GM12878 (cell line): ENCODE data around the gene MEOX1. TPM values are rescaled to one million over a fixed set of nuclear protein-coding genes. Genes with fewer than 3 reads are reported as not detected.

Experiments
- ATAC-seq: fragments of 200-7000 bp; cut with Tn5 transposase; 3 replicates; pipeline ENCODE4 v1.9.1; 2020; ENCODE audit warnings: mild to moderate bottlenecking, moderate library complexity
- BruUV-seq: library from RNA; stranded (reverse); fragments of 400-500 nt; replicated peaks from 2 replicates; lab custom pipeline; 2021; lab: Mats Ljungman, UMichigan
- CTCF ChIA-PET: fragments of 300-600 bp; sonication (Branson Sonifier 250); formaldehyde crosslinking; extraction: SDS; loops from one replicate; lab custom pipeline; 2021; ENCODE audit warnings: inconsistent platforms; lab: Yijun Ruan, JAX
- POLR2A ChIA-PET: fragments of 350-600 bp; formaldehyde crosslinking; extraction: SDS; loops from one replicate; lab custom pipeline; 2021; ENCODE audit warnings: inconsistent platforms; lab: Charles Lee
- RAD21 ChIA-PET: fragments of 300-600 bp; sonication (Branson Sonifier 250); formaldehyde crosslinking; loops from one replicate; lab custom pipeline; 2023; ENCODE audit warnings: antibody characterized with exemption; ENCODE audit not compliant: unreplicated experiment; lab: Charles Lee
- SMC1A ChIA-PET: fragments of 300-600 bp; sonication (Branson Sonifier 250); formaldehyde crosslinking; loops from one replicate; lab custom pipeline; 2023; ENCODE audit not compliant: unreplicated experiment, uncharacterized antibody; lab: Charles Lee
- DNase-seq: peaks from one replicate; pipeline ENCODE4 v3.0.0-alpha.2; 2011; ENCODE audit warnings: low read depth, low spot score
- FAIRE-seq: peaks from 3 replicates; lab custom pipeline; 2011; peaks lifted over from hg19 to GRCh38; lab: Jason Lieb, UNC
- H2AFZ ChIP-seq: 2 replicates; pipeline ENCODE4 v1.6.0; 2011; ENCODE audit warnings: low read depth, low read length, control low read depth; ENCODE audit not compliant: control insufficient read depth
- H3K27ac ChIP-seq: 2 replicates; pipeline ENCODE4 v1.5.1; 2011; ENCODE audit warnings: control low read depth; ENCODE audit not compliant: control insufficient read depth, insufficient read depth
- H3K27me3 ChIP-seq, 2 experiments: replicated peaks in 1 of 2; 2 replicates each; pipeline versions ENCODE4 v1.6.0 to v1.6.1; 2011; ENCODE audit warnings: low read length in 1 of 2; ENCODE audit not compliant: control insufficient read depth in 2 of 2, insufficient read depth in 2 of 2
- H3K36me3 ChIP-seq, 2 experiments: 2 replicates each; pipeline ENCODE4 v1.5.1; 2011; ENCODE audit warnings: low read length in 1 of 2; ENCODE audit not compliant: control insufficient read depth in 2 of 2, insufficient read depth in 2 of 2
- H3K4me1 ChIP-seq: 2 replicates; pipeline ENCODE4 v1.6.1; 2011; ENCODE audit warnings: mild to moderate bottlenecking, low read length, moderate library complexity, mixed read lengths; ENCODE audit not compliant: control insufficient read depth, insufficient read depth
- H3K4me2 ChIP-seq: 2 replicates; pipeline ENCODE4 v1.6.0; 2011; ENCODE audit warnings: control low read depth; ENCODE audit not compliant: control insufficient read depth, insufficient read depth
- H3K4me3 ChIP-seq: fragments of 200-600 bp; sonication (generic); 2 replicates; pipeline ENCODE4 v1.5.1; 2016
- H3K79me2 ChIP-seq: 2 replicates; pipeline ENCODE4 v1.6.0; 2011; ENCODE audit warnings: low read length; ENCODE audit not compliant: control insufficient read depth, insufficient read depth
- H3K9ac ChIP-seq: 2 replicates; pipeline ENCODE4 v1.8.0; 2011; ENCODE audit warnings: low read length, control low read depth, mixed read lengths; ENCODE audit not compliant: control insufficient read depth, insufficient read depth
- H3K9me3 ChIP-seq: replicated peaks from 3 replicates; pipeline ENCODE4 v1.5.1; 2011; ENCODE audit warnings: mild to moderate bottlenecking, low read length; ENCODE audit not compliant: control insufficient read depth, insufficient read depth
- H4K20me1 ChIP-seq: 2 replicates; pipeline ENCODE4 v1.6.0; 2011; ENCODE audit not compliant: control insufficient read depth, insufficient read depth
- ASH2L ChIP-seq: fragments of 300-600, 200-600 bp; sonication (generic); IDR thresholded peaks from 2 replicates; pipeline ENCODE4 v1.6.1; 2017; ENCODE audit warnings: low read depth, mild to moderate bottlenecking, borderline replicate concordance
- ATF7 ChIP-seq: fragments of 450-650 bp; IDR thresholded peaks from 2 replicates; pipeline ENCODE4 v1.6.1; 2016; ENCODE audit warnings: low read depth, mild to moderate bottlenecking
- BACH1 ChIP-seq: fragments of 450-650 bp; IDR thresholded peaks from 2 replicates; pipeline ENCODE4 v1.6.1; 2017; ENCODE audit warnings: mild to moderate bottlenecking, borderline replicate concordance
- BRCA1 ChIP-seq: IDR thresholded peaks from 2 replicates; pipeline ENCODE4 v1.6.1; 2011; ENCODE audit warnings: low read depth, low read length, improper control_type of control experiment
- CHD2 ChIP-seq: IDR thresholded peaks from 2 replicates; pipeline ENCODE4 v1.6.1; 2011; ENCODE audit warnings: low read depth, low read length, improper control_type of control experiment, borderline replicate concordance
- EED ChIP-seq: sonication (generic); IDR thresholded peaks from 2 replicates; pipeline ENCODE4 v1.6.1; 2016; ENCODE audit warnings: antibody characterized with exemption, low read depth
- HDAC2 ChIP-seq: fragments of 200-600 bp; sonication (generic); IDR thresholded peaks from 2 replicates; pipeline ENCODE4 v1.6.1; 2017
- NBN ChIP-seq: fragments of 450-650 bp; IDR thresholded peaks from 2 replicates; pipeline ENCODE4 v1.6.1; 2016
- NFIC ChIP-seq: IDR thresholded peaks from 2 replicates; pipeline ENCODE4 v1.6.1; 2012; ENCODE audit warnings: low read depth, mild to moderate bottlenecking, inconsistent platforms, low read length, moderate library complexity
- RB1 ChIP-seq: fragments of 450-650 bp; formaldehyde crosslinking; IDR thresholded peaks from 2 replicates; pipeline ENCODE4 v1.6.1; 2017; ENCODE audit warnings: mild to moderate bottlenecking, borderline replicate concordance
- RELA ChIP-seq: fragments of 450-650 bp; IDR thresholded peaks from 2 replicates; pipeline ENCODE4 v1.8.0; 2014; ENCODE audit warnings: borderline replicate concordance; ENCODE audit not compliant: partially characterized antibody
- SP1 ChIP-seq: IDR thresholded peaks from one replicate; pipeline ENCODE4 v1.6.1; 2011; ENCODE audit warnings: low read depth, low read length
- SRF ChIP-seq, 2 experiments: IDR thresholded peaks; 2 replicates each; pipeline ENCODE4 v1.6.1; 2011; ENCODE audit warnings: low read depth in 2 of 2, low read length in 2 of 2, mild to moderate bottlenecking in 1 of 2, moderate library complexity in 1 of 2
- SUZ12 ChIP-seq: fragments of 200-600 bp; sonication (generic); IDR thresholded peaks from one replicate; pipeline ENCODE4 v1.6.1; 2018; ENCODE audit warnings: antibody characterized with exemption, mild to moderate bottlenecking; ENCODE audit not compliant: unreplicated experiment
- TCF3 ChIP-seq: IDR thresholded peaks from 2 replicates; pipeline ENCODE4 v1.6.1; 2012; ENCODE audit warnings: low read depth, mild to moderate bottlenecking, low read length, borderline replicate concordance; ENCODE audit not compliant: insufficient read depth
- ZBED1 ChIP-seq: IDR thresholded peaks from 2 replicates; pipeline ENCODE4 v1.6.1; 2016; ENCODE audit warnings: borderline replicate concordance
- ZNF217 ChIP-seq: fragments of 450-650 bp; IDR thresholded peaks from 2 replicates; pipeline ENCODE4 v1.6.1; 2017; ENCODE audit warnings: antibody characterized with exemption, mild to moderate bottlenecking
- ZSCAN29 ChIP-seq: fragments of 450-650 bp; IDR thresholded peaks from 2 replicates; pipeline ENCODE4 v1.6.1; 2017; ENCODE audit warnings: mild to moderate bottlenecking, moderate library complexity
- WGBS: methylation state at CpG from one replicate; pipeline ENCODE4 v1.1.6; 2016; ENCODE audit warnings: low lambda C conversion rate; ENCODE audit not compliant: insufficient replicate concordance, insufficient coverage; ENCODE audit errors: missing lambda C conversion rate; 5-methylcytosine and 5-hydroxymethylcytosine counted together
- in situ Hi-C: fragments of 300-500 bp; cut with MboI; formaldehyde crosslinking; loops from 9 replicates; pipeline ENCODE4 v1.14.3; 2018; ENCODE audit warnings: mixed read lengths
- intact Hi-C: fragments of 100-400 bp; cut with micrococcal nuclease; formaldehyde crosslinking; loops from one replicate; pipeline ENCODE4 v1.14.2; 2022; ENCODE audit not compliant: unreplicated experiment
- polyA plus RNA-seq, 11 experiments: library from polyadenylated mRNA; depleted of rRNA in 4 of 11; unstranded in 6 of 11; stranded (reverse) in 5 of 11; fragments of >200 nt; fragmentation: Nextera tagmentation in 4 of 11; fragmentation: Illumina TruSeq in 1 of 11; extraction: Ambion mirVana in 4 of 11; extraction: Trizol in 1 of 11; gene quantifications; 1 replicate in 1 of 11; 2 replicates in 10 of 11; pipeline versions ENCODE4 v1.2.1 to v1.2.3, GENCODE V29; 2011 to 2016; ENCODE audit warnings: inconsistent platforms in 2 of 11, missing spikeins in 2 of 11, low read depth in 1 of 11
- total RNA-seq, 4 experiments: library from RNA; depleted of rRNA in 3 of 4; stranded (reverse); fragments of >200 nt in 3 of 4; fragmentation: Illumina TruSeq in 1 of 4; extraction: Trizol in 1 of 4; gene quantifications; 2 replicates each; pipeline versions ENCODE4 v1.2.1 to v1.2.3, GENCODE V29; 2013 to 2021

MEOX1 gene
- total and polyA plus RNA-seq, 10 of the 15 experiments (the other 5 are each of a cell fraction or from before 2014, with no cell fraction given) = 0.19 to 9.4 (median 0.46) TPM

DNA sequence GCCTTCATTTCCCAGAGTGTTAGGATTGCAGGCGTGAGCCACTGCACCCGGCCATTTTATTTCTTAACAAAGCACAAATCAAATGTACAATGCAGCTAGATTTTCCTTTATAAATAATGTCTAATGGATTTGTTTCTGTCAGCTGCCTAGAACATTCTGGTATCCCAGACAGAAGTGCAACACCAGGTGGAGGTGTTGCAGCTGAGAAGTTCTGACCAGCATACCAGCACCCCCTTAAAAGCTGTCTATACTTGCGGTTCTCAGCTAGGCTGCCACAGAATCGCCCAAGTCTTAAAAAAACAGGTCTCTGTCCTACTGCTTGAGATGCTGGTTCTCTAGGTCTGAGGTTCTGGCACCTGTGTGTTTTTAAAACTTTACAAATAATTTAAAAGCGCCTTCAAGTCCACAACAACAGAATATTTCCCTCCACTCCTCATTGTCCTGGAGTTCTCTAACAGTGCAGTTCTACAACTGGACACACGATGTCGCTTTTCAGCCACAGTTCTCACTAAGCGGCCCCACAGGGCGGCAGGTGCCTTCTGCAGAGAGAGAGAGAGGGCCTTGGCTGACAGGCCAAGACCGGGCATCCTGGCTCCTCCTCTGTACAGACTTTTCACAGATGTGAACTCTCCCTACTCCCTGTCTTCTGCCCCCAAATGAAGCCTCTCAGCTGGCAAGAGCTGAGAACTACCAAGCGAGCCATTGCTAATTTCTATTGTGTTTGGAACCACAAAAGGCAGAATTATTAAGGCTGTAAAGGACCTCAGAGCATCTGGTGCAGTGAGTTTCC is 32.6 kb upstream of the MEOX1 start (continued):
- TF ChIP-seq TCF3 (peak; percentile 20; the same call in 1 of the 2 replicates), RB1 (peak; percentile 44; the same call in 1 of the 2 replicates), RELA (peak; percentile 25)

DNA sequence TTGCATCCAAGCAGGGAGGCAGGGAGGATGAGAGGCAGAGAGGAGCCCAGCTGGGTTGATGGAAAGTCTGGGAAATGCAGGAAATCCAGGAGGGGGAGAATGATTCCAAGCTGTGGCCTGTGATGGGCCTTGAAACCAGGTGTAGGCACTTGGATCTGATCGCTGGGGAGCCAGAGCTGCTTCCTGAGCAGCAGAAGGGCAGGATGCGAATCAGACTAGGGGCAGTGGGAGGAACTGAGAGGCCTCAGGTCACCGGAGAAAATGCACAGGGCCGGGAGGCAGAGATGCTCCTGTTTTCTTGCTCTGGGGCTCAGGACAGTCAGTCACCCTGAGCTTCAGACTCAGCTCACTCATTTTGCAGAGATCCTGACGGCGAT is 29.6 kb upstream of the MEOX1 start:
- H3K9ac ChIP-seq = no peak overlapping the region; the same call in 1 of the 2 replicates
- no peaks in the 10 kb centered on the region for H3K36me3 ChIP-seq
- no peaks in the 10 kb centered on the region for H3K79me2 ChIP-seq
- H2AFZ ChIP-seq = no peak overlapping the region
- TF ChIP-seq ZBED1 (no peak), SUZ12 (no peak), HDAC2 (no peak), SP1 (no peak), SRF (IDR thresholded peaks at IDR 0.05; ENCODE audit: low read depth in 2 of 2, low read length in 2 of 2) (no peak), ZNF217 (no peak), ATF7 (no peak), CHD2 (no peak), NFIC (no peak), BRCA1 (no peak), ZSCAN29 (no peak), NBN (no peak), ASH2L (no peak), BACH1 (no peak), EED (no peak)
- H4K20me1 ChIP-seq = no peaks in the 10 kb centered on the region
- in situ Hi-C loops (no loop called here), intact Hi-C loops (loop anchor here (5.0 kb wide), 1 partner anchor 156 kb away; the partner anchor contains the start of gene CD300LG)
- no peak for ATAC-seq
- ChIA-PET RAD21 (interaction anchor here (1.1 to 10.6 kb wide), 4 partner anchors 10 to 155 kb away, joined by 4 to 171 read pairs (median 18); partner anchors contain the start of gene SOST), SMC1A (interaction anchor here (0.6 to 12.4 kb wide), 9 partner anchors 10 to 155 kb away, joined by 3 to 171 read pairs (median 5); partner anchors contain the start of genes CD300LG and SOST), POLR2A (no interaction called here), CTCF (interaction anchor here (1.2 to 13.6 kb wide), 4 partner anchors 10 to 116 kb away, joined by 3 to 515 read pairs (median 34); partner anchors contain the start of gene SOST)
- DNase-seq = no peak
- BruUV-seq = no TSS peak
- H3K27ac ChIP-seq = no peak overlapping the region
- no peaks in the 10 kb centered on the region for H3K9me3 ChIP-seq
- FAIRE-seq = no peak
- H3K4me3 ChIP-seq = no peak overlapping the region
- WGBS = 39% methylated on average over 6 of the region's 6 CpGs
- no peak overlapping the region for H3K4me2 ChIP-seq
- no peaks in the 10 kb centered on the region for H3K4me1 ChIP-seq
- H3K27me3 ChIP-seq = no peaks in the 10 kb centered on the region; a peak in 2 of 4 replicates
